ENCODE measurements around the gene BNC2.

The BNC2 gene

DNA sequence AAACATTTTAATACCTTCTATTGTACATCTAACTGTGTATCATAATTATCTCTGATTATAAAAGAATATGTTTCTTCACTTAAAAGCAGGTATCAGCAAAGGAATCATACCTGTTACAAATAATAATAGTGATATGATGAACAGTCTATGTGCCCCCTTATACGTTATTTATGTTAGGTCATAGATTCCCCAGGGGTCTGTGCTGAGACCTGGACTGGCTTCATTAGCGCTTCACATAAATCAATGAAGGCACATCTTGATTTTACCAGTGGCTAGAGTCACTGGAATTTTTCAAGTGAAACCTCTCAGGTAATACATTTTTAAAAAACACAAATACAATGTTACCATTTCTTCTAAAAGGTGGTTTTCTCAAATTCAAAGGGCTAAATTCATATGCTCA is 275.2 kb downstream of the BNC2 start:
- TF ChIP-seq, protein P1, sequence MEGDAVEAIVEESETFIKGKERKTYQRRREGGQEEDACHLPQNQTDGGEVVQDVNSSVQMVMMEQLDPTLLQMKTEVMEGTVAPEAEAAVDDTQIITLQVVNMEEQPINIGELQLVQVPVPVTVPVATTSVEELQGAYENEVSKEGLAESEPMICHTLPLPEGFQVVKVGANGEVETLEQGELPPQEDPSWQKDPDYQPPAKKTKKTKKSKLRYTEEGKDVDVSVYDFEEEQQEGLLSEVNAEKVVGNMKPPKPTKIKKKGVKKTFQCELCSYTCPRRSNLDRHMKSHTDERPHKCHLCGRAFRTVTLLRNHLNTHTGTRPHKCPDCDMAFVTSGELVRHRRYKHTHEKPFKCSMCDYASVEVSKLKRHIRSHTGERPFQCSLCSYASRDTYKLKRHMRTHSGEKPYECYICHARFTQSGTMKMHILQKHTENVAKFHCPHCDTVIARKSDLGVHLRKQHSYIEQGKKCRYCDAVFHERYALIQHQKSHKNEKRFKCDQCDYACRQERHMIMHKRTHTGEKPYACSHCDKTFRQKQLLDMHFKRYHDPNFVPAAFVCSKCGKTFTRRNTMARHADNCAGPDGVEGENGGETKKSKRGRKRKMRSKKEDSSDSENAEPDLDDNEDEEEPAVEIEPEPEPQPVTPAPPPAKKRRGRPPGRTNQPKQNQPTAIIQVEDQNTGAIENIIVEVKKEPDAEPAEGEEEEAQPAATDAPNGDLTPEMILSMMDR (IDR thresholded peaks at IDR 0.05; ENCODE audit: low read depth, low read length): no peak
- no peak overlapping the region for H3K4me3 ChIP-seq (ENCODE audit: low read depth, low read length)

DNA sequence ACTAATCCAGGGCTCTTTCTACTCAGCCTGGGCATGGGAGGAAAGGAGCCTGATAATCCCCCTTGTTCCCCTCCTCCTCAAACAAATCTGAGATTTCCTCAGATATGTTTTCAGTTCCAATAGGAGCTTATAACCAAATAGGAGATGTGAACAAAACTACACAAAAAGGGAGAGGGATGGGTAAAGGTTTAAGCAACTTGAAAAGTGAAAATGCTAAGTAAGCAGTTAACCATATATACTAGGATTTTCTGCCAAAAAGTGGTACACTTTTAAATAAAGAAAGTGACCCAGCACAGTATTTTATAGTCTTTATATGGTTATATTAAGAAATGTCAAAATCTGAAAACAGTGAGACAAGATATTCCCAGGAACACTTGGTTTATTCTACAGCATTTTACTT is 275.7 kb downstream of the BNC2 start:
- H3K4me3 ChIP-seq (ENCODE audit: low read depth, low read length): no peak overlapping the region
- TF ChIP-seq, protein P1 (IDR thresholded peaks at IDR 0.05; ENCODE audit: low read depth, low read length): no peak

DNA sequence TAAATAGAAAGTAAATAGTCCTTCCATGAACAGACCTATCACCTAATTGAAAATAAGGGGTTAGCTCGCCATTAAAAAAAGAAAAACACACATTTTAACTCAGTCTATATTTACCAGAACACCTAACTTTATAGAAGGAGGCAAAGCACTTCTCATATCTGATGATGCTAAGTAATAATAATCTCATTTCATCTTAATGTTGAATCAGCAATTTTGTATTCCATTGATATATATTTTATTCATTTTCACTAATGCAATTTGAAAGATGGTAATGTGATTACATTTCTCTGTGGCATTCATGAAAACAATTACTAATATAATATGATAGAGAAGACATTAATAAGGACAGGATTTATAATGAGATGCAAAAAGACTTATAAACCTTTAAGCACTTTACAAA is 276.7 kb downstream of the BNC2 start:
- no peak overlapping the region for H3K4me3 ChIP-seq (ENCODE audit: low read depth, low read length)
- TF ChIP-seq, protein P1 (IDR thresholded peaks at IDR 0.05; ENCODE audit: low read depth, low read length): no peak

DNA sequence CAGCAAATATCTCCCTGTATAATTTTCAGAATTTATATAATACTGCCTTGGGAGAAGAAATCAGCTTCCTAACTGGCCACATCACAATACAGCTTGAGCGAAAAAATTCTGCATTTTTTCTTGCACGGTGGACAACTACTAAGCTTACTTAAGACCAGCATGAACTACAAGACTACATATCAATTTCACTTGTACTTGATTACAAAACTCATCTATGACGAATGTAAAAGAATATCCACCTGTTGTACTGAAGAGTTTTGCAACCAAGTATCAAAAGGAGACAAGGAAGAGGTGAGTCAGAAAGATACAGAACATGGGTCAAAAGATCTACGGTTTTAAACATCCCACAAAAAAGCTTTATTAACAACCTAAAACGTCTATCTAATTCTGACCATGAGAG is 279.4 kb downstream of the BNC2 start:
- no peak overlapping the region for H3K4me3 ChIP-seq (ENCODE audit: low read depth, low read length)
- TF ChIP-seq, protein P1 (IDR thresholded peaks at IDR 0.05; ENCODE audit: low read depth, low read length): no peak

DNA sequence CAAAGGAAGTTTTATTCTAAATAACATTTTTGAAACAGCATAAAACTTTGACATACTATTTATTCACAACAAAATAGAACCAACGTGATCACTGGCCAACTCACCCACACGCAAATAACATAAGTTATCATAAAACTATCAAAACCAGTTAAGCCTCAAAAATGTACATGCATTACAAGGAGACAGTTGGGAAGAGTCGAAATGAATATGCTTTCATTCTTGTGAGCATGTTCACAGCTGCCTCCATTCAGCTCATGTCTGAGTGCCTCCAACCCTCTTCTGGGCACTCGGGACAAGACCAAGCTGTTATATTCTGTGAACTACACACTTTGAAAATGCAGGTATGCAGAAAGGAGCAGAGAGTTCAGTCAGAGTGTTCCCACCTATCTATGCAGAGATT is 284.9 kb downstream of the BNC2 start:
- no peak overlapping the region for H3K4me3 ChIP-seq (ENCODE audit: low read depth, low read length)

DNA sequence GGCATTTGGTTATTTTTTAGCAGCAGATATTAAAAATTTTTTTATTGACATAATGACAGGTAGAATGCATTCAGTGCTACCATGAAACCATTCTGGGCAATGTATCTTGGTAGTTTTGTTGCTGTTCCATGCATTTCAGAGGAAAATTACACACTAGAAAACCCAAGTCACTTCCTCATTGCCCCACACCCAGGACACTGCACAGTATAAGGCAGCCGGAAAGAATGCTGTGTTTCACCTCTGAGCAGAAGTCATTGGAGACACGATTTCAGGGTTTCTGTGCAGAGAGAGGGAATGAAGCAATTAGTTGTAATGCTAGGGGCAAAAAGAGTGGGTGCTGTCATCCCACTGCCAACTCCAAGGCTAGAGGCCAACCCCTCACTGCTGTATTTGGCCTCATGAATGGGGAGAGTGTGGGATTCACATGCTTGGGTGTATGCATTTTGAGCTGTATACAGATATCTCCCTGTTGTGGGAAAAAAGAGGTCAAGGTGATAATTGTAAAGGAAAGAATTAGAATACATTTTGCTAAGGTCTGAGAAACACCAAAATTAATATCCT is 290.5 kb downstream of the BNC2 start:
- TF ChIP-seq, protein P1 (IDR thresholded peaks at IDR 0.05; ENCODE audit: low read depth, low read length): no peak
- H3K4me3 ChIP-seq (ENCODE audit: low read depth, low read length): no peak overlapping the region

More for the DNA sequence above, 284.9 kb downstream of the BNC2 start:
- TF ChIP-seq, protein P1 (IDR thresholded peaks at IDR 0.05; ENCODE audit: low read depth, low read length): no peak

DNA sequence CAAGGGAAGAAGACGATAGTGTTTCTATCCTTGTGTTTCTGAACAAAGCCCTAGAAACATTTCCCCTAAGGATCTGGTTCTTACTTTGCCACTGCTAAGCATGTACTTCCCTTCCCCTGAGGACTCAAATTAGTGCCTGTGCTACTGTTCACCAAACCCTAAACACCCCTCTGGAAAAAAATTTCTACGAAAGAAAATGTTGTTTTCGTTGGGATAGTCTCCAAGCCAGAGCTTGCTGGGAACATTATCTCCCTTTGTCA is 294.6 kb downstream of the BNC2 start:
- TF ChIP-seq, protein P1 (IDR thresholded peaks at IDR 0.05; ENCODE audit: low read depth, low read length): no peak

More for the DNA sequence above, 294.6 kb downstream of the BNC2 start:
- no peak overlapping the region for H3K4me3 ChIP-seq (ENCODE audit: low read depth, low read length)
